Measurements from ENCODE around the gene PTPN4. TPM values are rescaled to one million over a fixed set of nuclear protein-coding genes. Genes with fewer than 3 reads are reported as not detected.

Gene PTPN4
- total RNA-seq, 1 experiment from 2014 or later: 80.5 TPM

GRCh38 chr2:119947535-119947934 lies 187.8 kb downstream of the PTPN4 start:
- Histone ChIP-seq H2AFZ (ENCODE audit: low read length) (no peak overlapping the region), H3K27me3 (ENCODE audit: insufficient read depth, low read length) (no peaks in the 10 kb centered on the region), H3K4me2 (ENCODE audit: insufficient read depth, insufficient read length, low read length) (no peak overlapping the region), H3K23me2 (ENCODE audit: insufficient read length, low read depth, low read length, poor library complexity, severe bottlenecking) (no peaks in the 10 kb centered on the region), H2BK12ac (ENCODE audit: insufficient read length, low read depth, low read length) (no peak overlapping the region), H2AK5ac (ENCODE audit: insufficient read length, low read length) (no peak overlapping the region), H3K23ac (ENCODE audit: insufficient read length, low read depth, low read length) (no peak overlapping the region), H4K91ac (ENCODE audit: insufficient read length, low read depth, low read length) (no peak overlapping the region), H2BK120ac (ENCODE audit: low read depth, low read length, poor library complexity, severe bottlenecking) (no peak overlapping the region), H3K56ac (ENCODE audit: insufficient read length, low read depth, low read length) (no peak overlapping the region), H2BK15ac (ENCODE audit: low read depth, low read length) (no peak overlapping the region), H3K79me2 (ENCODE audit: insufficient read depth, low read length) (no peaks in the 10 kb centered on the region), H4K20me1 (ENCODE audit: control insufficient read depth, insufficient read depth, insufficient read length) (no peaks in the 10 kb centered on the region), H2BK20ac (ENCODE audit: low read depth, low read length, poor library complexity, severe bottlenecking) (no peak overlapping the region), H4K8ac (replicated peaks; ENCODE audit: insufficient read length, low read depth, low read length) (no peak overlapping the region), H3T11ph (ENCODE audit: low read length) (no peak overlapping the region), H3K9me3 (ENCODE audit: control insufficient read depth, low read depth, low read length) (no peaks in the 10 kb centered on the region), H3K79me1 (ENCODE audit: insufficient read depth, low read depth, low read length, poor library complexity, severe bottlenecking) (no peaks in the 10 kb centered on the region), H3K18ac (ENCODE audit: insufficient read length, low read depth, low read length) (no peak overlapping the region), H4K5ac (ENCODE audit: insufficient read length, low read depth, low read length) (no peak overlapping the region), H3K27ac (ENCODE audit: insufficient read length, low read depth, low read length) (no peak overlapping the region), H3K9ac (ENCODE audit: extremely low read depth, insufficient read length, low read length) (no peak overlapping the region), H3K4me1 (ENCODE audit: insufficient read depth, low read length) (no peaks in the 10 kb centered on the region), H3K4ac (ENCODE audit: low read depth, low read length) (no peak overlapping the region), H3K14ac (ENCODE audit: insufficient read depth, low read length) (no peak overlapping the region), H2BK5ac (ENCODE audit: insufficient read length, low read length) (no peak overlapping the region)
- Mint-ChIP-seq H3K9me3 (no peaks in the 10 kb centered on the region), H3K36me3 (ENCODE audit: insufficient read depth in 1 of 3, low read depth in 3 of 3) (peaks cover 12 to 60% (median 37%) of the 10 kb centered on the region in 3 experiments; a peak in 6 of 7 replicates), H3K4me1 (no peaks in the 10 kb centered on the region), H3K27ac (no peak overlapping the region), H3K27me3 (ENCODE audit: low read depth) (no peaks in the 10 kb centered on the region), H3K4me3 (no peak overlapping the region)
- WGBS (ENCODE audit: extremely low coverage, insufficient read length, low lambda C conversion rate): no CpG with 5 or more reads among the region's 1 CpG
- DNase-seq: no peak
- TF ChIP-seq CTCF (conservative IDR thresholded peaks at IDR 0.05): no peak
